Endodermal cell (in vitro differentiated cells): ENCODE measurements around the gene GALR3. TPM values are rescaled to one million over a fixed set of nuclear protein-coding genes. Genes with fewer than 3 reads are reported as not detected.

Experiments
- DNase-seq: peaks from one replicate; pipeline ENCODE4 v3.0.0-alpha.2; 2017
- H3K27ac ChIP-seq: 2 replicates; pipeline ENCODE4 v1.5.1; 2013; ENCODE audit warnings: mild to moderate bottlenecking, low read depth, low read length, moderate library complexity
- H3K27me3 ChIP-seq: 2 replicates; pipeline ENCODE4 v1.6.1; 2013; ENCODE audit warnings: mild to moderate bottlenecking, low read length, moderate library complexity; ENCODE audit not compliant: insufficient read depth, control insufficient read depth, poor library complexity, severe bottlenecking
- H3K36me3 ChIP-seq: 2 replicates; pipeline ENCODE4 v1.7.0; 2013; ENCODE audit warnings: mild to moderate bottlenecking, low read length, moderate library complexity; ENCODE audit not compliant: control insufficient read depth, insufficient read depth
- H3K4me1 ChIP-seq: one replicate; pipeline ENCODE4 v1.7.0; 2013; ENCODE audit warnings: low read length; ENCODE audit not compliant: control insufficient read depth, insufficient read depth
- H3K4me3 ChIP-seq: 2 replicates; pipeline ENCODE4 v1.5.1; 2013; ENCODE audit warnings: mild to moderate bottlenecking, low read length, moderate library complexity
- H3K9ac ChIP-seq: 2 replicates; pipeline ENCODE4 v1.6.1; 2013; ENCODE audit warnings: mild to moderate bottlenecking, low read length, moderate library complexity; ENCODE audit not compliant: poor library complexity, severe bottlenecking; ENCODE audit errors: extremely low read depth
- H3K9me3 ChIP-seq: 2 replicates; pipeline ENCODE4 v1.6.1; 2013; ENCODE audit warnings: mild to moderate bottlenecking, low read length, moderate library complexity; ENCODE audit not compliant: control insufficient read depth
- H3K27ac Mint-ChIP-seq: 2 replicates; pipeline ENCODE4 v1.8.0; 2020; ENCODE audit warnings: mixed read lengths
- H3K27me3 Mint-ChIP-seq: 2 replicates; pipeline ENCODE4 v1.8.0; 2021; ENCODE audit warnings: mild to moderate bottlenecking, mixed read lengths; ENCODE audit not compliant: insufficient read depth
- H3K36me3 Mint-ChIP-seq: 2 replicates; pipeline ENCODE4 v1.8.0; 2020; ENCODE audit warnings: low read depth, mixed read lengths
- H3K4me1 Mint-ChIP-seq: 2 replicates; pipeline ENCODE4 v1.8.0; 2020; ENCODE audit warnings: mixed read lengths
- H3K4me3 Mint-ChIP-seq: 2 replicates; pipeline ENCODE4 v1.8.0; 2020; ENCODE audit warnings: mild to moderate bottlenecking, moderate library complexity, mixed read lengths
- H3K9me3 Mint-ChIP-seq: 2 replicates; pipeline ENCODE4 v1.8.0; 2020; ENCODE audit warnings: mild to moderate bottlenecking, mixed read lengths
- CTCF ChIP-seq: fragments of 200-600 bp; sonication (generic); conservative IDR thresholded peaks from 2 replicates; pipeline ENCODE4 v1.5.0; 2021; ENCODE audit warnings: antibody characterized with exemption, mild to moderate bottlenecking
- WGBS, 2 experiments: methylation state at CpG; one replicate each; pipeline versions ENCODE4 v1.1.5 to v1.1.7; 2013; ENCODE audit warnings: missing lambda C conversion rate in 2 of 2, mixed read lengths in 1 of 2; ENCODE audit not compliant: insufficient coverage in 1 of 2, insufficient read length in 1 of 2; 5-methylcytosine and 5-hydroxymethylcytosine counted together
- total RNA-seq, 2 donors: library from RNA; stranded (reverse); fragmentation: NEBNext Ultra II Directional in 1 of 2; extraction: Animal tissue kit (Norgen Biotek cat#: 25700) in 1 of 2; gene quantifications; 2 replicates in 1 of 2; 3 replicates in 1 of 2; pipeline ENCODE4 v1.2.1, GENCODE V29; 2021

Gene GALR3
- total RNA-seq, 2 donors from 2014 or later = 0.40 to 0.77 TPM

DNA sequence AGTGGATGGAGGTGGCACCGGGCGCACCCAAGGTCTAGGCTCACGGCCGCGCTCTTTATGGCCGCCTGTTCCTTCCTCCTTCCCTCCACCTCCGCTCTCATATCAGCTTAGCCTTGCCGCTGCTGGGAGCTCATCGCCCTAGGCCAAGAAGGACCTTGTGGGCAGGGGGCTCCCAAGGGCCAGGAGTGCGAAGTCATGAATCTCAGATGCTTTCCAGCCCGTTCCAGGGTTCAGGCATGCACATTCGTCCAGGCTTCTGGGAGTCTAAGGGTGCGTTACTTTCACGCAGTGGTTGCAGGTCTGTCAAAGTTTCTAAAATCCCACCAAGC is 4.1 kb upstream of the GALR3 start:
- Histone ChIP-seq H3K27me3 (peaks cover 39% of the 10 kb centered on the region), H3K9ac (no peak overlapping the region), H3K4me3 (no peak overlapping the region), H3K36me3 (no peaks in the 10 kb centered on the region), H3K4me1 (no peaks in the 10 kb centered on the region), H3K9me3 (no peaks in the 10 kb centered on the region), H3K27ac (no peak overlapping the region)
- Mint-ChIP-seq H3K27me3 (peaks cover 48% of the 10 kb centered on the region), H3K36me3 (peaks cover 11% of the 10 kb centered on the region), H3K27ac (no peak overlapping the region), H3K4me3 (peak overlapping the region; percentile 46), H3K9me3 (no peaks in the 10 kb centered on the region), H3K4me1 (peaks cover 7% of the 10 kb centered on the region)
- WGBS, 2 experiments = 42 to 63% methylated on average over 13 to 14 of the region's 14 CpGs
- DNase-seq = no peak
- TF ChIP-seq CTCF = no peak

GRCh38 chr22:37820350-37820749 is 2.8 kb upstream of the GALR3 start:
- WGBS, 2 experiments = 88 to 97% methylated on average over 4 to 5 of the region's 5 CpGs
- no peaks in the 10 kb centered on the region for H3K36me3 ChIP-seq
- no peaks in the 10 kb centered on the region for H3K4me1 ChIP-seq
- Mint-ChIP-seq H3K36me3 (peaks cover 7% of the 10 kb centered on the region), H3K4me1 (peaks cover 7% of the 10 kb centered on the region), H3K27ac (no peak overlapping the region), H3K27me3 (peaks cover 53% of the 10 kb centered on the region), H3K4me3 (no peak overlapping the region), H3K9me3 (no peaks in the 10 kb centered on the region)
- peaks cover 48% of the 10 kb centered on the region for H3K27me3 ChIP-seq
- H3K9me3 ChIP-seq = no peaks in the 10 kb centered on the region
- H3K4me3 ChIP-seq = no peak overlapping the region
- no peak for DNase-seq
- H3K27ac ChIP-seq = no peak overlapping the region
- H3K9ac ChIP-seq = no peak overlapping the region
- no peak for TF ChIP-seq CTCF

DNA sequence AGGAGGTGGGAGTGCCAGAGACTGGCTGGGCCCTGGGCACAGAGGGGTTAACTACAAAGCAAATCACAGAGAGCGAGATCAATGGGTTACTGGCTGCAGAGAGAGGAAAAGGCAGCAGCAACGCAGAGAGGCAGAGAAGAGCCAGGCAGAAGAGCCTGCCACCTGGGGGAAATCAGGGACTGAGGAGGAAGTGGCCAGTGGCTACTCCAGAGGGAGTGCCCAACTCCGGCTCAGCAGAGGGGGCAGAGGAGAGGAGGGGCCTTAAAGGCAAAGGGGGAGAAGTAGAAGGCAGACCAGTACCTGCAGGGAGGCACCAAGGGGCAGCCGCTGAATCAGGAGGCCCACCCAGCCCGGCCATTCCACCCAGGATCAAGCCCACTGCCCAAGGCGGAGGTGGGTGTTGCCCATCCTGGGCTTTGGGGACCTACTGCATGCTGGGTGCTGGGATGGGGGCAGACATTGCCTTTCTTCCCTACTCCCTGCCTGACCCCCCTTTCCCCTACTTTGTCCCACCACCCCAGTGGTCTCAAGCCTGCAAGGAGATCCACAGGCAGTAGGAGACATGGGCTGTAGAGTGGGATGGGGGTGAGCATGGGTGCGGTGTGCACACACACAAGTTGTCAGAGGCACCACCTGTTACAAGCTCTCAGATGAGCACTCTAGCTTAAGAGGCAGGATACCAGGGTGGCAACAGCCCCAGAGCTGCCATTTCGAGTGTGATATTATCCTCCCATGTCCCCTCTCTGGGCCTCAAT is 926 bp upstream of the GALR3 start:
- no peak overlapping the region for H3K4me3 Mint-ChIP-seq
- peaks cover 57% of the 10 kb centered on the region for H3K27me3 Mint-ChIP-seq
- H3K27ac ChIP-seq = no peak overlapping the region
- no peak overlapping the region for H3K4me3 ChIP-seq
- peaks cover 3% of the 10 kb centered on the region for H3K36me3 Mint-ChIP-seq
- no peaks in the 10 kb centered on the region for H3K9me3 Mint-ChIP-seq
- H3K9ac ChIP-seq = no peak overlapping the region
- no peaks in the 10 kb centered on the region for H3K4me1 ChIP-seq
- no peaks in the 10 kb centered on the region for H3K36me3 ChIP-seq
- peaks cover 53% of the 10 kb centered on the region for H3K27me3 ChIP-seq
- no peak overlapping the region for H3K27ac Mint-ChIP-seq
- peak; percentile 45 for TF ChIP-seq CTCF
- H3K4me1 Mint-ChIP-seq = peaks cover 7% of the 10 kb centered on the region
- peak; percentile 79 for DNase-seq
- 39 to 57% methylated on average over 6 to 8 of the region's 8 CpGs for WGBS, 2 experiments
- no peaks in the 10 kb centered on the region for H3K9me3 ChIP-seq
